ENCODE measurements around the gene HAS3. TPM values are rescaled to one million over a fixed set of nuclear protein-coding genes. Genes with fewer than 3 reads are reported as not detected.

Gene HAS3
- total RNA-seq, 1 experiment from 2014 or later, result 140 TPM

DNA sequence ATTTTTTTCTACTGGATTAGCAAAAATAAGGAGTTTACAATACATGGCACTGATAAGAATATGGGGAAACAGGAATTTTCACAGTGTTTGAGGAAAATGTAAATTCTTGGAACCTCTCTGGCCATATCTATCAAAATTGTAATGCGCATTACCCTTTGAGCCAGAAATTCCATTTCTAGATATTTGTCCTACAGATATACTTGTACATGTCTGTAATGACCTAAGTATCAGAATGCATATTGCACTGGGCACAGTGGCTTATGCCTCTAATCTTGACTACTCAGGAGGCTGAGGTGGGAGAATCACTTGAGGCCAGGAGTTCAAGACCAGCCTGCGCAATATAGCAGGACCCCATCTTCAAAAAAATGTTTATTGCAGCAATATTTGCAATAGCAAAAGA is 25.8 kb upstream of the HAS3 start:
- intact Hi-C loops (cut with micrococcal nuclease), result no loop called here
- Histone ChIP-seq H3K4me2 (ENCODE audit: low read length) (no peak overlapping the region), H3K9ac (ENCODE audit: low read length) (no peak overlapping the region), H4K20me1 (ENCODE audit: insufficient read depth) (no peaks in the 10 kb centered on the region), H3K27ac (ENCODE audit: low read depth, low read length) (no peak overlapping the region), H2AFZ (ENCODE audit: low read depth, low read length, poor library complexity, severe bottlenecking) (no peak overlapping the region), H3K4me3 (replicated peaks in 1 of 2; ENCODE audit: low read depth in 1 of 2, low read length in 2 of 2) (no peak overlapping the region), H3K4me1 (ENCODE audit: control insufficient read depth in 1 of 2, insufficient read depth in 2 of 2, low read length in 2 of 2) (peaks cover 30 to 53% of the 10 kb centered on the region in 2 experiments), H3K9me2 (ENCODE audit: insufficient read depth) (no peaks in the 10 kb centered on the region), H3K27me3 (ENCODE audit: insufficient read depth, low read length) (no peaks in the 10 kb centered on the region), H3K36me3 (ENCODE audit: control insufficient read depth in 1 of 2, insufficient read depth in 2 of 2, low read length in 2 of 2) (no peaks in the 10 kb centered on the region), H3K9me3 (ENCODE audit: control insufficient read depth in 1 of 2, insufficient read depth in 1 of 2, low read depth in 1 of 2, low read length in 2 of 2) (no peaks in the 10 kb centered on the region), H3K79me2 (ENCODE audit: insufficient read depth, low read length) (no peaks in the 10 kb centered on the region)
- no peak for DNase-seq (ENCODE audit: low read depth, low spot score)
- POLR2A ChIA-PET, result no interaction called here
- CTCF ChIA-PET, result no interaction called here
- ATAC-seq, result no peak
- no TSS peak for BruUV-seq (replicated peaks)
- TF ChIP-seq ZNF274 (IDR thresholded peaks at IDR 0.05; ENCODE audit: low read depth, low read length) (no peak), SRF (IDR thresholded peaks at IDR 0.05; ENCODE audit: low read depth) (no peak), POLR2A (IDR thresholded peaks at IDR 0.05; ENCODE audit: borderline replicate concordance, extremely low read depth, insufficient read depth, insufficient read length) (no peak), JUND (IDR thresholded peaks at IDR 0.05) (no peak), MAX (IDR thresholded peaks at IDR 0.05) (no peak), EGR1 (IDR thresholded peaks at IDR 0.05; ENCODE audit: low read depth) (no peak), SP1 (IDR thresholded peaks at IDR 0.05; ENCODE audit: low read depth) (no peak), EZH2phosphoT487 (IDR thresholded peaks at IDR 0.05; ENCODE audit: borderline replicate concordance) (no peak)
- TF ChIP-seq, protein P1, sequence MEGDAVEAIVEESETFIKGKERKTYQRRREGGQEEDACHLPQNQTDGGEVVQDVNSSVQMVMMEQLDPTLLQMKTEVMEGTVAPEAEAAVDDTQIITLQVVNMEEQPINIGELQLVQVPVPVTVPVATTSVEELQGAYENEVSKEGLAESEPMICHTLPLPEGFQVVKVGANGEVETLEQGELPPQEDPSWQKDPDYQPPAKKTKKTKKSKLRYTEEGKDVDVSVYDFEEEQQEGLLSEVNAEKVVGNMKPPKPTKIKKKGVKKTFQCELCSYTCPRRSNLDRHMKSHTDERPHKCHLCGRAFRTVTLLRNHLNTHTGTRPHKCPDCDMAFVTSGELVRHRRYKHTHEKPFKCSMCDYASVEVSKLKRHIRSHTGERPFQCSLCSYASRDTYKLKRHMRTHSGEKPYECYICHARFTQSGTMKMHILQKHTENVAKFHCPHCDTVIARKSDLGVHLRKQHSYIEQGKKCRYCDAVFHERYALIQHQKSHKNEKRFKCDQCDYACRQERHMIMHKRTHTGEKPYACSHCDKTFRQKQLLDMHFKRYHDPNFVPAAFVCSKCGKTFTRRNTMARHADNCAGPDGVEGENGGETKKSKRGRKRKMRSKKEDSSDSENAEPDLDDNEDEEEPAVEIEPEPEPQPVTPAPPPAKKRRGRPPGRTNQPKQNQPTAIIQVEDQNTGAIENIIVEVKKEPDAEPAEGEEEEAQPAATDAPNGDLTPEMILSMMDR (IDR thresholded peaks at IDR 0.05 in 2 of 3, conservative IDR thresholded peaks at IDR 0.05 in 1 of 3; ENCODE audit: borderline replicate concordance in 1 of 3, insufficient read depth in 1 of 3, low read depth in 2 of 3, low read length in 2 of 3), result no peak
- TF ChIP-seq, protein P2, sequence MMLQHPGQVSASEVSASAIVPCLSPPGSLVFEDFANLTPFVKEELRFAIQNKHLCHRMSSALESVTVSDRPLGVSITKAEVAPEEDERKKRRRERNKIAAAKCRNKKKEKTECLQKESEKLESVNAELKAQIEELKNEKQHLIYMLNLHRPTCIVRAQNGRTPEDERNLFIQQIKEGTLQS (IDR thresholded peaks at IDR 0.05), result no peak
- RAD21 ChIA-PET (ENCODE audit: low non-redundant PET in 1 of 2, low total read pairs in 2 of 2, uncharacterized antibody in 2 of 2, unreplicated experiment in 2 of 2), result no interaction called here

Data from HCT116 (cell line).